VCaP (cell line): ENCODE results near the gene EXOSC3.
"Not testable (repeated sequence)": the region's sequence is repeated elsewhere in the genome, so short reads cannot be mapped to it uniquely, and the experiment has no call there.

Experiments used
- H3K27ac ChIP-seq: fragments of 450-650 bp; 2 replicates; pipeline ENCODE4 v1.5.1; 2017
- TF ChIP-seq, protein P1 (sequence below): fragments of 450-650 bp; conservative IDR thresholded peaks from 2 replicates; pipeline ENCODE4 v1.5.1; 2017; ENCODE audit warnings: mild to moderate bottlenecking, moderate library complexity

Gene EXOSC3

DNA sequence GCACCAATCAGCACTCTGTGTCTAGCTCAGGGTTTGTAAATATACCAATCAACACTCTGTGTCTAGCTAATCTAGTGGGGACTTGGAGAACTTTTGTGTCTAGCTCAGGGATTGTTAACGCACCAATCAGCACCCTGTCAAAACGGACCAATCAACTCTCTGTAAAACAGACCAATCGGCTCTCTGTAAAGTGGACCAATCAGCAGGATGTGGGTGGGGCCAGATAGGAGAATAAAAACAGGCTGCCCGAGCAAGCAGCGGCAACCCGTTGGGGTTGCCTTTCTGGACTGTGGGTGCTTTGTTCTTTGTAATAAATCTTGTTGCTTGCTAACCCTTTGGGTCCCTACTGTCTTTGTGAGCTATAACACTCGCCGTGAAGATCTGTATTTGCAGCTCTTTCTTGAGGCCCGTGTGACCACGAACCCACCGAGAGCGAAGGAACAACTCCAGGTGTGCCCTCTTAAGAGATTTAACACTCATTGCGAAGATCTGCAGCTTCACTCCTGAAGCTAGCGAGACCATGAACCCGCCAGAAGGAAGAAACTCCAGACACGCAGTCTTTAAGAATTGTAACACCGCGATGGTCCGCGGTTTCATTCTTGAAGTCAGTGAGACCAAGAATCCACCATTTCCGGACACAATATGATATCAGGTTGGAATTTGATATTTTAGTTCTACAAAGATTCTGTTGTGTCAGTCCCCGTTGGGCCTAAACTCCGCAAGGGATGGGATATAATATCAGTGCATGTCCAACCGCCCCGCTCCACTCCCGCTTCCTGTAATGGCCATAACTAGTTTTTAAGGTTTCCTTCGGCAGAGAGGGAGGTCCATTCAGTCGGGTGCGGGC, 32.0 kb downstream of the EXOSC3 start:
- peak overlapping the region; percentile 83 for H3K27ac ChIP-seq
- TF ChIP-seq, protein P1, sequence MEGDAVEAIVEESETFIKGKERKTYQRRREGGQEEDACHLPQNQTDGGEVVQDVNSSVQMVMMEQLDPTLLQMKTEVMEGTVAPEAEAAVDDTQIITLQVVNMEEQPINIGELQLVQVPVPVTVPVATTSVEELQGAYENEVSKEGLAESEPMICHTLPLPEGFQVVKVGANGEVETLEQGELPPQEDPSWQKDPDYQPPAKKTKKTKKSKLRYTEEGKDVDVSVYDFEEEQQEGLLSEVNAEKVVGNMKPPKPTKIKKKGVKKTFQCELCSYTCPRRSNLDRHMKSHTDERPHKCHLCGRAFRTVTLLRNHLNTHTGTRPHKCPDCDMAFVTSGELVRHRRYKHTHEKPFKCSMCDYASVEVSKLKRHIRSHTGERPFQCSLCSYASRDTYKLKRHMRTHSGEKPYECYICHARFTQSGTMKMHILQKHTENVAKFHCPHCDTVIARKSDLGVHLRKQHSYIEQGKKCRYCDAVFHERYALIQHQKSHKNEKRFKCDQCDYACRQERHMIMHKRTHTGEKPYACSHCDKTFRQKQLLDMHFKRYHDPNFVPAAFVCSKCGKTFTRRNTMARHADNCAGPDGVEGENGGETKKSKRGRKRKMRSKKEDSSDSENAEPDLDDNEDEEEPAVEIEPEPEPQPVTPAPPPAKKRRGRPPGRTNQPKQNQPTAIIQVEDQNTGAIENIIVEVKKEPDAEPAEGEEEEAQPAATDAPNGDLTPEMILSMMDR = no peak

DNA sequence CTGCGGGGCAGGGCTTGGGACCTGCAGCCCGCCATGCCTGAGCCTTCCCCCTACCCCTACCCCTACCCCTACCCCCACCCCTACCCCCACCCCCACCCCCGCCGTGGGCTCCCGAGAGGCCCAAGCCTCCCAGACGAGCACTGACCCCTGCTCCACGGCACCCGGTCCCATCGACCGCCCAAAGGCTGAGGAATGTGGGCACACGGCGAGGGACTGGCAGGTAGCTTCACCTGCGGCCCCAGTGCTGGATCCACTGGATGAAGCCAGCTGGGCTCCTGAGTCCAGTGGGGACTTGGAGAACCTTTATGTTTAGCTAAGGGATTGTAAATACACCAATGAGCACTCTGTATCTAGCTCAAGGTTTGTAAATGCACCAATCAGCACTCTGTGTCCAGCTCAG, 32.8 kb downstream of the EXOSC3 start:
- H3K27ac ChIP-seq = not testable (repeated sequence)

DNA sequence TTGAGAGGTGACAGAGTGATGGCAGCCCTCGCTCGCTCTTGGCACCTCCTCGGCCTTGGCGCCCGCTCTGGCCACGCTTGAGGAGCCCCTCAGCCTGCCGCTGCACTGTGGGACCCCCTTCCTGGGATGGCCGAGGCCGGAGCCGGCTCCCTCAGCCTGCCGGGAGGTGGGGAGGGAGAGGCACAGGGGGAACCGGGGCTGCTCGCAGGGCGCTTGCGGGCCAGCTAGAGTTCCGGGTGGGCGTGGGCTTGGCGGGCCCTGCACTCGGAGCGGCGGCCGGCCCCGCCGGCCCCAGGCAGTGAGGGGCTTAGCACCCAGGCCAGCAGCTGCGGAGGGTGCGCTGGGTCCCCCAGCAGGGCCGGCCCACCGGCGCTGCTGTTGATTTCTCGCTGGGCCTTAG, 33.2 kb downstream of the EXOSC3 start:
- H3K27ac ChIP-seq = not testable (repeated sequence)

DNA sequence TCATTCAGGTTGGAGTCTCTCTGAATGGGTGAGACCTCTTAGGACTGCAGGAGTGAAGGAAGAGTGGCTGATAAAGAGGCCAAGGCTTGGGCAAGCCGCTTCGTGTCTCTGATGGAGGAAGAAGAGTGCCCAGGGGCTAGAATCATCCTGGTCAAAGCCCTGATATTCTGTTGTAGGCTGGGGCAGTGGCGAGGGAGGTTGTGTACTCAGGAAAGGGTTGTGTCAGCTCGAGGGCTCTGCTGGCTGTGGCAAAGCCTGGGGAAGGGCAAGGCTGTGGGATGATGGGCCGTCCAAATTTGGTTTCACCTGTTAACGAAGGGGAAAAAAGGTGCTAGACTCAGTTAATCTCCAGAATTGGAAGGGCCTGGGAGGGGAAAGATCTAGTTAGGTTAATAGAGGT, 33.7 kb downstream of the EXOSC3 start:
- H3K27ac ChIP-seq = no peak overlapping the region
- TF ChIP-seq, protein P1 = no peak

DNA sequence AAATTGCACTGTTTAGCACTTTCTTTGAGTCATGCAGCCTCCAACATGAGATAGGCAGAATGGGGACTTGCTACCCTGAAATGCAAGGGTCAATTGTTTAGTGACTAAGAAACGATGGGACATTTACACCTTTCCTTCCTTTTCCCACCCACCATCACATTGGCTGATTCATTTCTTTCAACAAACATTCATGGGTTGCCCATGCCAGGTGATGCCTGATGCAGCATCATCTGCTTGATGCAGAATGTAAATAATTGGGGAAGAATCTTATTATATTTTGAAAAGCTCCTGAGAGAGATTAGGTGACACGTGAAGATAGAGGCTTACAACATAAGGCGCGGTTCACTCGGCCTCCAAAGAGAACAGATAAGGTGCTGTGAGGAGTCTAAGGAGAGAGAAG, 35.7 kb downstream of the EXOSC3 start:
- H3K27ac ChIP-seq = no peak overlapping the region
- TF ChIP-seq, protein P1 = no peak

DNA sequence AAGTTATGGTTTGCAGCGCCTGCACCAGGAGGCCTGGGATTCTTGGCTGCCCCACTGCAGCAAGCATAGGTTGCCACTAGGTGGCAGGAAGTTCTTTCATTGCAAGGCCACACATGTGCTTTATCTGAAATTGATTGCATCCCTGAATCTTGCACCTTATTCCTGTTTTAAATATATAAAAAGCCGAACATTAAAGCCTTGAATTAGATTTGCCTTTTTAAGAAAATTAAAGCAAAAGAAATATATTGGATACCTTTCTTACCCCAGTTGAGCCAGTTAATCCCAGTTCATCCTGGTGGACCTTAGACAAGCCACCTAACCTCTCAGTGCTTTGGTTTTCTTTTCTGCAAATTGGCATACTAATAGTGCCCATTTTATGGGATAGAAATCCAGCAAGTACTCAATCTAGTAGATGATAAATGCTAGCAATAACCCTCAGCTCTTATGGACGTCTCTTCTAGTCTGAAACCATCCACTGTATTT, 37.6 kb downstream of the EXOSC3 start:
- TF ChIP-seq, protein P1 = peak; percentile 98
- peak overlapping the region; percentile 52 for H3K27ac ChIP-seq

DNA sequence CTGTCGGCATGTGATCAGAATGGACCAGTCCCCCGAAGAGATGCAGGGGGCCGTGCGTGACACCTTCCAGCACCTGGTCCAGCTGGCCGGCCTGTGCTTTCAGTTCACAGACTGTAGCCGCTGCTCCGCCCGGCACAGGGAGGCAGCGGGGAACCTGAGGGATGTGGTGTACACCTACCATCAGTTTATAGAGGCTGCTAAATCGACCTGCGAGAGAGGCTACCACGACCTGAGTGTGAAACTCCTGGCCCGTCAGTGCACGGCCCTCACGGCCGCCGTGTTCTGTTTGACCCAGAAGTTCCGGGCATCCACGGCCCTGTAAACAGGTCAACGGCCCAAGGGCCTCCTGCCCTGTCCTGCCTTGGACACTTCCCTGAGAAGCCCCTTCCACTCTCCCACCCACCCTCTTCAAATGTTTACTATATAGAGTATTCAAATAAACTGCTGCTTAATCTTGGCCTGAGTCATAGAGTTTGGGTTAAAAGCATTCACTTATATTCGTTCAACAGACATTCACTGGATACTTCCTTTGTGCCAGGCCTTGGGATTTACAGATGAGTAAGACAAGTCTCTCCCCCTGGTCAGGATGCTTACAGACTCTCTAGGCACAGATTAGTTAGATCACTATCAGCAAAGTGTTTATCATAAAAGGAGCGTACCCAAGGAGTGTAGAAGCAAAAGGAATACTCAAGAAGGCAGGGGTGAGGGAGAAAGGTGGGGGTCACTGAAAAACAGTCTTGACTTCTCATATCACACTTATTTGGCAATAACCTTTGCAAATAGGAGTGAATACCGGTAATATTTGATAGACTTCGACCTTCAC, 38.2 kb downstream of the EXOSC3 start:
- peak overlapping the region; percentile 52 for H3K27ac ChIP-seq
- TF ChIP-seq, protein P1 = no peak

DNA sequence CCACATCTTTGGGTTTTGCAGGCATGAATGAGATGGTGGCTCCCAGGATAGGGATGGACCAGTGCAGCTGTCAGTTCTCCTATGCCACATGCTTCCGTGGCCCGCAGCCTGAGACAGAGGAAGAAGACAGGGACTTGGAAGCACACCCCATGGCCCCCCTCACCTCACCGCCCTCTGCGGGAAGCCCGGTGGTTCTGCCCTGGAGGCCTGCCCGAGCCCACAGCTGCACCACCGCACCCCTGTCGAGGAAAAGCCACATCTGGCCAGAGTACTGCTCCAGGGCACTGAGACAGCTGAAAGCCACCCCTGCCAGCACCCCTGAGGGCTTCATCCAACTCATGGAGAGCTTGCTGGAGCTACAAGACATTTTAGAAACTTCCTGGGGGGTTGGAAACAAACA, 38.9 kb downstream of the EXOSC3 start:
- TF ChIP-seq, protein P1 = no peak
- peak overlapping the region; percentile 52 for H3K27ac ChIP-seq
